ENCODE measurements around the gene CALD1.

CALD1 gene

GRCh38 chr7:134854816-134855215, 75.4 kb downstream of the CALD1 start:
- no peak for DNase-seq
- Histone ChIP-seq H3K4me2 (ENCODE audit: low read length) (no peak overlapping the region), H3K27ac (ENCODE audit: low read depth, low read length) (no peak overlapping the region), H3K23ac (ENCODE audit: low read length) (no peak overlapping the region), H4K12ac (ENCODE audit: low read depth, low read length) (no peak overlapping the region), H3K79me1 (ENCODE audit: low read length) (peaks cover 3% of the 10 kb centered on the region), H3K9ac (ENCODE audit: low read length) (no peak overlapping the region), H3K27me3 (ENCODE audit: insufficient read depth, low read length) (no peaks in the 10 kb centered on the region), H3K14ac (ENCODE audit: low read length) (no peak overlapping the region), H2BK120ac (ENCODE audit: insufficient read depth, low read length, poor library complexity) (no peak overlapping the region), H3K4me1 (ENCODE audit: control insufficient read depth in 1 of 2, insufficient read depth in 2 of 2, low read length in 2 of 2) (peaks cover 5 to 13% of the 10 kb centered on the region in 2 experiments), H2AK5ac (ENCODE audit: low read length) (no peak overlapping the region), H3K18ac (ENCODE audit: low read length) (no peak overlapping the region), H2AFZ (ENCODE audit: insufficient read depth, low read length, poor library complexity) (no peak overlapping the region), H2BK12ac (ENCODE audit: low read length) (no peak overlapping the region), H4K91ac (ENCODE audit: low read depth, low read length) (no peak overlapping the region), H3K4me3 (ENCODE audit: low read depth, low read length) (no peak overlapping the region), H3K79me2 (ENCODE audit: control insufficient read depth, insufficient read depth, low read length, poor library complexity) (peaks cover 10% of the 10 kb centered on the region), H2BK5ac (ENCODE audit: low read depth, low read length, poor library complexity) (no peak overlapping the region), H3K4ac (ENCODE audit: low read depth, low read length) (peak overlapping the region; percentile 31), H3K36me3 (ENCODE audit: control insufficient read depth in 1 of 2, insufficient read depth in 2 of 2, low read length in 2 of 2) (peaks cover 2 to 10% of the 10 kb centered on the region in 2 experiments), H4K8ac (ENCODE audit: low read depth, low read length) (no peak overlapping the region), H3K9me3 (ENCODE audit: insufficient read depth, low read depth, low read length) (no peaks in the 10 kb centered on the region)
- WGBS (ENCODE audit: extremely low coverage, insufficient coverage, insufficient read length): no CpG with 5 or more reads among the region's 3 CpGs

- no peak overlapping the region for H2BK120ac ChIP-seq (ENCODE audit: insufficient read depth, low read length, poor library complexity)
- no peak overlapping the region for H3K23ac ChIP-seq (ENCODE audit: low read length)
- H3K27me3 ChIP-seq (ENCODE audit: insufficient read depth, low read length): no peaks in the 10 kb centered on the region
- H3K9me3 ChIP-seq (ENCODE audit: insufficient read depth, low read depth, low read length): no peaks in the 10 kb centered on the region
- no peak overlapping the region for H4K12ac ChIP-seq (ENCODE audit: low read depth, low read length)
- no peak overlapping the region for H3K18ac ChIP-seq (ENCODE audit: low read length)
- WGBS (ENCODE audit: extremely low coverage, insufficient coverage, insufficient read length): no CpG with 5 or more reads among the region's 1 CpG
- no peak overlapping the region for H2AFZ ChIP-seq (ENCODE audit: insufficient read depth, low read length, poor library complexity)
- DNase-seq: no peak
- no peak overlapping the region for H2AK5ac ChIP-seq (ENCODE audit: low read length)
- no peak overlapping the region for H4K91ac ChIP-seq (ENCODE audit: low read depth, low read length)
- no peak overlapping the region for H2BK5ac ChIP-seq (ENCODE audit: low read depth, low read length, poor library complexity)
- H3K4me1 ChIP-seq (ENCODE audit: control insufficient read depth in 1 of 2, insufficient read depth in 2 of 2, low read length in 2 of 2): peaks cover 5 to 13% of the 10 kb centered on the region in 2 experiments
- H3K4me3 ChIP-seq (ENCODE audit: low read depth, low read length): no peak overlapping the region
- H3K27ac ChIP-seq (ENCODE audit: low read depth, low read length): no peak overlapping the region
- no peak overlapping the region for H2BK12ac ChIP-seq (ENCODE audit: low read length)
- H3K79me1 ChIP-seq (ENCODE audit: low read length): peaks cover 3% of the 10 kb centered on the region
- peaks cover 1 to 8% of the 10 kb centered on the region in 2 experiments for H3K36me3 ChIP-seq (ENCODE audit: control insufficient read depth in 1 of 2, insufficient read depth in 2 of 2, low read length in 2 of 2)
- H3K79me2 ChIP-seq (ENCODE audit: control insufficient read depth, insufficient read depth, low read length, poor library complexity): peaks cover 10% of the 10 kb centered on the region
- no peak overlapping the region for H3K4me2 ChIP-seq (ENCODE audit: low read length)
- H3K4ac ChIP-seq (ENCODE audit: low read depth, low read length): no peak overlapping the region
- no peak overlapping the region for H4K8ac ChIP-seq (ENCODE audit: low read depth, low read length)
- H3K9ac ChIP-seq (ENCODE audit: low read length): no peak overlapping the region
- H3K14ac ChIP-seq (ENCODE audit: low read length): no peak overlapping the region
Measured at GRCh38 chr7:134855442-134855841, 76.0 kb downstream of the CALD1 start.

GRCh38 chr7:134856091-134856490, 76.7 kb downstream of the CALD1 start:
- H3K27ac ChIP-seq (ENCODE audit: low read depth, low read length): no peak overlapping the region
- H3K27me3 ChIP-seq (ENCODE audit: insufficient read depth, low read length): no peaks in the 10 kb centered on the region
- no peak overlapping the region for H2BK120ac ChIP-seq (ENCODE audit: insufficient read depth, low read length, poor library complexity)
- peak overlapping the region; percentile 55 for H2BK12ac ChIP-seq (ENCODE audit: low read length)
- H4K12ac ChIP-seq (ENCODE audit: low read depth, low read length): no peak overlapping the region
- no peak overlapping the region for H3K14ac ChIP-seq (ENCODE audit: low read length)
- H3K4ac ChIP-seq (ENCODE audit: low read depth, low read length): peak overlapping the region; percentile 94
- WGBS (ENCODE audit: extremely low coverage, insufficient coverage, insufficient read length): no CpG with 5 or more reads among the region's 7 CpGs
- no peak overlapping the region for H3K4me2 ChIP-seq (ENCODE audit: low read length)
- no peak overlapping the region for H3K4me3 ChIP-seq (ENCODE audit: low read depth, low read length)
- H3K18ac ChIP-seq (ENCODE audit: low read length): peak overlapping the region; percentile 62
- peaks cover 8% of the 10 kb centered on the region for H3K79me2 ChIP-seq (ENCODE audit: control insufficient read depth, insufficient read depth, low read length, poor library complexity)
- peaks cover 0 to 8% of the 10 kb centered on the region in 2 experiments for H3K36me3 ChIP-seq (ENCODE audit: control insufficient read depth in 1 of 2, insufficient read depth in 2 of 2, low read length in 2 of 2)
- no peaks in the 10 kb centered on the region for H3K9me3 ChIP-seq (ENCODE audit: insufficient read depth, low read depth, low read length)
- no peak for DNase-seq
- peaks cover 5 to 13% of the 10 kb centered on the region in 2 experiments for H3K4me1 ChIP-seq (ENCODE audit: control insufficient read depth in 1 of 2, insufficient read depth in 2 of 2, low read length in 2 of 2)
- no peak overlapping the region for H2AFZ ChIP-seq (ENCODE audit: insufficient read depth, low read length, poor library complexity)
- no peak overlapping the region for H3K23ac ChIP-seq (ENCODE audit: low read length)
- H3K79me1 ChIP-seq (ENCODE audit: low read length): peaks cover 3% of the 10 kb centered on the region
- peak overlapping the region; percentile 32 for H2BK5ac ChIP-seq (ENCODE audit: low read depth, low read length, poor library complexity)
- peak overlapping the region; percentile 44 for H4K8ac ChIP-seq (ENCODE audit: low read depth, low read length)
- no peak overlapping the region for H2AK5ac ChIP-seq (ENCODE audit: low read length)
- no peak overlapping the region for H4K91ac ChIP-seq (ENCODE audit: low read depth, low read length)
- H3K9ac ChIP-seq (ENCODE audit: low read length): no peak overlapping the region

DNA sequence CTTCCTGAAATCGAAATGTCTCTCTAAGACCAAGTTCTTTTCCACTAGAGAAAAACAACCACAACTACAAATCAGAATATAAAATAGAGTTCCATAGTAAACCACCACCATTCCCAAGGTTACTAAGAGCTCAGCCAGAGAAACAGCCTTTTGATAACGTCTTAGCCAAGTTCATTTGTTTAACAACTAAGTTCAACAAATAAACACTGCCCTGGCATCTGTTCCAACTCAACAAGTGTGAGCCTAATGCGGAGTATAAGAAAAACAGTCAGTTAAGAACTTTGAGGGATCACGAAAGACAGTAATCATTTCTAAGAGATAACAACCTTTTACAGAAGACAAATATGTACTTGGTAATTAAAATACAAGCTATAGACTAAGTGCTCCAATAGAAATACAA, 77.3 kb downstream of the CALD1 start:
- no peak for DNase-seq
- H2AK5ac ChIP-seq (ENCODE audit: low read length): no peak overlapping the region
- no peak overlapping the region for H4K12ac ChIP-seq (ENCODE audit: low read depth, low read length)
- no peak overlapping the region for H3K14ac ChIP-seq (ENCODE audit: low read length)
- H2BK12ac ChIP-seq (ENCODE audit: low read length): no peak overlapping the region
- no peak overlapping the region for H2BK120ac ChIP-seq (ENCODE audit: insufficient read depth, low read length, poor library complexity)
- H3K18ac ChIP-seq (ENCODE audit: low read length): no peak overlapping the region
- H3K27ac ChIP-seq (ENCODE audit: low read depth, low read length): no peak overlapping the region
- H3K79me1 ChIP-seq (ENCODE audit: low read length): peaks cover 3% of the 10 kb centered on the region
- no peak overlapping the region for H3K23ac ChIP-seq (ENCODE audit: low read length)
- no CpG with 5 or more reads among the region's 4 CpGs for WGBS (ENCODE audit: extremely low coverage, insufficient coverage, insufficient read length)
- no peak overlapping the region for H2BK5ac ChIP-seq (ENCODE audit: low read depth, low read length, poor library complexity)
- H3K4me2 ChIP-seq (ENCODE audit: low read length): no peak overlapping the region
- H3K27me3 ChIP-seq (ENCODE audit: insufficient read depth, low read length): no peaks in the 10 kb centered on the region
- H3K4ac ChIP-seq (ENCODE audit: low read depth, low read length): no peak overlapping the region
- no peak overlapping the region for H4K8ac ChIP-seq (ENCODE audit: low read depth, low read length)
- H4K91ac ChIP-seq (ENCODE audit: low read depth, low read length): no peak overlapping the region
- H2AFZ ChIP-seq (ENCODE audit: insufficient read depth, low read length, poor library complexity): no peak overlapping the region
- no peak overlapping the region for H3K4me3 ChIP-seq (ENCODE audit: low read depth, low read length)
- H3K4me1 ChIP-seq (ENCODE audit: control insufficient read depth in 1 of 2, insufficient read depth in 2 of 2, low read length in 2 of 2): peaks cover 5 to 13% of the 10 kb centered on the region in 2 experiments
- H3K9me3 ChIP-seq (ENCODE audit: insufficient read depth, low read depth, low read length): no peaks in the 10 kb centered on the region
- peaks cover 0 to 6% of the 10 kb centered on the region in 2 experiments for H3K36me3 ChIP-seq (ENCODE audit: control insufficient read depth in 1 of 2, insufficient read depth in 2 of 2, low read length in 2 of 2)
- peaks cover 8% of the 10 kb centered on the region for H3K79me2 ChIP-seq (ENCODE audit: control insufficient read depth, insufficient read depth, low read length, poor library complexity)
- H3K9ac ChIP-seq (ENCODE audit: low read length): no peak overlapping the region
